Heart left ventricle (tissue), 16 donors: ENCODE measurements around the gene TNFRSF18. TPM values are rescaled to one million over a fixed set of nuclear protein-coding genes. Genes with fewer than 3 reads are reported as not detected.

Experiments
- ATAC-seq, 4 donors: fragments of 200-7000 bp; cut with Tn5 transposase; one replicate each; pipeline ENCODE4 v1.9.1; 2020 to 2022; ENCODE audit warnings: moderate library complexity in 4 of 4, mild to moderate bottlenecking in 3 of 4, moderate number of reproducible peaks in 1 of 4
- DNase-seq, 5 donors: peaks; one replicate each; pipeline ENCODE4 v3.0.0-alpha.2; 2020
- H3K27ac ChIP-seq, 12 donors: fragments of 200-600 bp; sonication (generic) in 4 of 12; one replicate each; pipeline versions ENCODE4 v1.5.0 to v1.8.0; 2016 to 2022; ENCODE audit warnings: mild to moderate bottlenecking in 2 of 12
- H3K27me3 ChIP-seq, 9 donors: fragments of 200-600 bp; sonication (generic) in 2 of 9; one replicate each; pipeline versions ENCODE4 v1.5.1 to v1.8.0; 2016 to 2022; ENCODE audit warnings: mild to moderate bottlenecking in 3 of 9
- H3K36me3 ChIP-seq, 9 donors: fragments of 200-600 bp; sonication (generic) in 2 of 9; one replicate each; pipeline versions ENCODE4 v1.5.0 to v1.8.0; 2018 to 2022; ENCODE audit warnings: mild to moderate bottlenecking in 2 of 9
- H3K4me1 ChIP-seq, 12 donors: fragments of 200-600 bp; sonication (generic) in 4 of 12; one replicate each; pipeline versions ENCODE4 v1.5.0 to v1.8.0; 2016 to 2022; ENCODE audit warnings: mild to moderate bottlenecking in 3 of 12
- H3K4me3 ChIP-seq, 12 donors: fragments of 200-600 bp; sonication (generic) in 4 of 12; one replicate each; pipeline versions ENCODE4 v1.5.0 to v1.8.0; 2017 to 2022; ENCODE audit warnings: mild to moderate bottlenecking in 9 of 12, moderate library complexity in 4 of 12
- H3K9me3 ChIP-seq, 12 donors: fragments of 200-600 bp; sonication (generic) in 4 of 12; one replicate each; pipeline versions ENCODE4 v1.5.0 to v1.8.0; 2016 to 2022; ENCODE audit warnings: mild to moderate bottlenecking in 1 of 12
- POLR2A ChIP-seq, 2 donors: fragments of 450-650 bp; IDR thresholded peaks; one replicate each; pipeline ENCODE4 v1.6.1; 2017; ENCODE audit warnings: antibody characterized with exemption in 2 of 2, mild to moderate bottlenecking in 2 of 2, moderate library complexity in 2 of 2
- WGBS, 4 donors: extraction: QIAGEN DNeasy Blood & Tissue Kit in 2 of 4; methylation state at CpG; one replicate each; pipeline versions ENCODE4 v1.1.5 to v1.1.7; 2013 to 2018; 5-methylcytosine and 5-hydroxymethylcytosine counted together
- intact Hi-C, 10 donors: fragments of 100-400 bp; cut with DNase I; formaldehyde crosslinking; loops; one replicate each; pipeline versions ENCODE4 v1.11.1 to v1.14.2; 2022
- polyA plus RNA-seq, 2 donors: library from polyadenylated mRNA; stranded (reverse); fragments of 200-250 nt; gene quantifications; one replicate each; pipeline ENCODE4 v1.2.3, GENCODE V29; 2013
- total RNA-seq, 9 donors: library from RNA; depleted of rRNA in 2 of 9; stranded (reverse); fragments of >200 nt in 2 of 9; fragmentation: NEBNext Ultra II Directional in 3 of 9; extraction: Animal tissue kit (Norgen Biotek cat#: 25700) in 3 of 9; gene quantifications; one replicate each; pipeline versions ENCODE4 v1.1.0 to v1.2.4, GENCODE V29; 2016 to 2023
- TF ChIP-seq, protein P1 (sequence below), 12 donors: fragments of 200-600 bp; sonication (generic) in 4 of 12; IDR thresholded peaks; one replicate each; pipeline versions ENCODE4 v1.5.0 to v1.8.0; 2018 to 2022; ENCODE audit warnings: antibody characterized with exemption in 12 of 12, mild to moderate bottlenecking in 5 of 12
- donor health status: ischemic (EF 13 %, LVEDD 7.1; RV severe dilation, severe dysfunction).
- donor health status: healthy with polysubstance abuse.
- donor health status: DM: no; HTN: yes; CAD: no.
- donor health status: DM: no; HTN: no; CAD: no.
- donor health status: ischemic (EF 25% LVEDD 6.9; RV normal size, moderate dysfunction).
- donor health status: ischemic (EF 25% LVEDD 5.7; RV mildly dilated, moderate dysfunction).
- donor health status: healthy.
- donor health status: DM: yes; HTN: yes; CAD: no.
- donor health status: ischemic (EF 35%, LVEDD 5.7; RV mildly dilated, moderate dysfunction).
- donor health status: nonischemic (EF 11% LVEDD 7.7; RV severe dilation, severe dysfunction).
- donor health status: DM: yes; HTN: yes; CAD: no.
- donor health status: PGD.
- donor health status: ischemic (EF 29% LVEDD 5.4; RV normal size, mild dysfunction).
- donor health status: nonischemic (EF 23%, LVEDD 6.1; RV moderate dilation, normal function).

Gene TNFRSF18
- total and polyA plus RNA-seq, 11 donors, result 0.24 to 0.93 (median 0.77) TPM; not detected in 8

DNA sequence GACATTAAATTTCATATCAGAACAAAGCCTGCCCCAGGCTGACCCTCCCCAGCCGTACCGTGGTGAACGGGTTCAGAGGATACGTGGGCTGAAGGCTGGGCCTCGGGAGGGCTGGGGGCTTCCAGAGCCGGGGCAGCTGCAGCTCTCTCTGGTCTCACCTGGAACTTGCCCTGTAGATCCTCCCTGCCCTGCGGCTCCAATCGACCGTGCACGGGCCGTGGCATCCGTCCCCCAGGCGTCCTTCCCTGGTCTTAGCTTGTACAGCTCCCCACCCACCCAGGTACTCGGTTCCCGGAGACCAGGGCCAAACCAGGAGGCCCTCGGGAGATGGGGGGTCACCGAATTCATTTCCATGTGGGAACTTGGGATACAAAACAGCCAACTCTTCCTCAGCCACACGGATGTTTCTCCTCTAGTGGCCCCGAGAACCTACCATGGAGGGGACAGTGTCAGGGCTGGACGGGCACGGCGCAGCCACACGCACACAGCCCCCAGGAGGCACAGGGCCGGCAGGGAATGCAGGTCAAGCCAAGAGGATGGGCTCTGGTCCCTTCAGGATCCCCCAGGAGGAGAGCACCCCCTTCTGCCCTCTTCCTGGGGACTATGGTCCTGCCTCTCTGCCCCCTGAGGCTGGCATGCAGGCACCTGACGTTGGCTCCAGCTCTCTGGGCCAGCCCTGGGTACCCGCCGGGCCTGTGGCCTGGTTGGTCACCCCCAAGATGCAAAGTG is 28.8 kb upstream of the TNFRSF18 start:
- H3K36me3 ChIP-seq, result peaks cover 0 to 12% (median 0%) of the 10 kb centered on the region in 9 donors
- H3K4me3 ChIP-seq, result no peak overlapping the region
- peaks cover 11 to 28% (median 17%) of the 10 kb centered on the region in 9 donors for H3K27me3 ChIP-seq
- no peak for ATAC-seq
- no peaks in the 10 kb centered on the region for H3K9me3 ChIP-seq
- TF ChIP-seq, protein P1, sequence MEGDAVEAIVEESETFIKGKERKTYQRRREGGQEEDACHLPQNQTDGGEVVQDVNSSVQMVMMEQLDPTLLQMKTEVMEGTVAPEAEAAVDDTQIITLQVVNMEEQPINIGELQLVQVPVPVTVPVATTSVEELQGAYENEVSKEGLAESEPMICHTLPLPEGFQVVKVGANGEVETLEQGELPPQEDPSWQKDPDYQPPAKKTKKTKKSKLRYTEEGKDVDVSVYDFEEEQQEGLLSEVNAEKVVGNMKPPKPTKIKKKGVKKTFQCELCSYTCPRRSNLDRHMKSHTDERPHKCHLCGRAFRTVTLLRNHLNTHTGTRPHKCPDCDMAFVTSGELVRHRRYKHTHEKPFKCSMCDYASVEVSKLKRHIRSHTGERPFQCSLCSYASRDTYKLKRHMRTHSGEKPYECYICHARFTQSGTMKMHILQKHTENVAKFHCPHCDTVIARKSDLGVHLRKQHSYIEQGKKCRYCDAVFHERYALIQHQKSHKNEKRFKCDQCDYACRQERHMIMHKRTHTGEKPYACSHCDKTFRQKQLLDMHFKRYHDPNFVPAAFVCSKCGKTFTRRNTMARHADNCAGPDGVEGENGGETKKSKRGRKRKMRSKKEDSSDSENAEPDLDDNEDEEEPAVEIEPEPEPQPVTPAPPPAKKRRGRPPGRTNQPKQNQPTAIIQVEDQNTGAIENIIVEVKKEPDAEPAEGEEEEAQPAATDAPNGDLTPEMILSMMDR (IDR thresholded peaks at IDR 0.05), result no peak
- TF ChIP-seq POLR2A (IDR thresholded peaks at IDR 0.05), result no peak
- 89 to 91% (median 90%) methylated on average over 19 to 27 of the region's 27 CpGs for WGBS, 4 donors
- H3K4me1 ChIP-seq, result peaks cover 8 to 36% (median 23%) of the 10 kb centered on the region in 12 donors
- intact Hi-C loops, result loop anchor here in 1 of 10 donors (10.0 kb wide), 1 partner anchor 110 kb away; no protein-coding TSS in a partner anchor
- DNase-seq, result no peak
- no peak overlapping the region for H3K27ac ChIP-seq

DNA sequence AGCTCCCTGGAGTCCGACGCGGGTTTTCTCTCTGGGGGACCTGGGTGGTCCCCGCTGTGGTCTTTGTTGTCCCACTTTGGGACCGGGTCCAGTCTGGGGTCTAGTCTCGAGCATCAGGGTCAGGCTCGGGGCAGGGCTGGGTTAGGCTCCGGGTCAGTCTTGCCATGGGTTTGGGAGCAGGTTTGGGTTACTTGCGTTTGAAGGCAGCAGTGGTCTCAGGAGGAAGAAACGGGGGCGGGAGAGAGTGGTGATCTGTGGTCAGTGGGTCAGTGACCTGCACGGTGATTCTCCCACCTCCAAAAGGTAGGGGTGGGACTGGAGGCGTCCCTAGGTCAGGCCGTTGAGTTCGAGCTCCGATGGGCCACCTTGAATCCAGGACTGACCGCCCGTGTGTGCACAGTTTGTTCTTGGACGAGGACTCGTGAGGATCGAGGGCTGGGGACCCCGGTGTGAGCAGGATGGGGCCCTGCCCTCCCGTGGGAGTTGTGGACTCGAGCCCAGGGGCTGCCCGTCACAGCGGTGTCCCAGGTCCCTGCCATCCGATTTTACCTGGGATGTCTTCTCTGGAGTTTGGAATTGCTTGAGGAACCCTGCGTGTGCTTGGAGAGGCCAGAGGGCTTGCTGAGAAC is 27.9 kb upstream of the TNFRSF18 start:
- DNase-seq (no peak), ATAC-seq (no peak)
- TF ChIP-seq POLR2A (IDR thresholded peaks at IDR 0.05), result no peak
- TF ChIP-seq, protein P1 (IDR thresholded peaks at IDR 0.05), result no peak
- Histone ChIP-seq H3K27ac (no peak overlapping the region), H3K4me1 (peaks cover 8 to 45% (median 32%) of the 10 kb centered on the region in 12 donors), H3K36me3 (peaks cover 0 to 12% (median 0%) of the 10 kb centered on the region in 9 donors), H3K4me3 (no peak overlapping the region), H3K9me3 (no peaks in the 10 kb centered on the region), H3K27me3 (peaks cover 4 to 19% (median 13%) of the 10 kb centered on the region in 9 donors)
- intact Hi-C loops, result loop anchor here in 6 of 10 donors (5.0 to 10.0 kb wide), 4 partner anchors 38 to 117 kb away; partner anchors contain the start of genes C1orf159 (in 2 of the 6) and UBE2J2 (in 2 of the 6)
- WGBS, 4 donors, result 93 to 95% (median 94%) methylated on average over 28 of the region's 28 CpGs

GRCh38 chr1:1233567-1233892 is 27.1 kb upstream of the TNFRSF18 start:
- TF ChIP-seq, protein P1 (IDR thresholded peaks at IDR 0.05), result no peak
- no peak for TF ChIP-seq POLR2A (IDR thresholded peaks at IDR 0.05)
- DNase-seq (no peak), ATAC-seq (no peak)
- intact Hi-C loops, result loop anchor here in 6 of 10 donors (2.0 to 10.0 kb wide), 5 partner anchors 39 to 116 kb away; partner anchors contain the start of genes UBE2J2 (in 3 of the 6) and C1orf159 (in 2 of the 6)
- Histone ChIP-seq H3K4me1 (peaks cover 8 to 50% (median 34%) of the 10 kb centered on the region in 12 donors), H3K36me3 (peaks cover 0 to 18% (median 3%) of the 10 kb centered on the region in 9 donors), H3K9me3 (no peaks in the 10 kb centered on the region), H3K27ac (no peak overlapping the region), H3K27me3 (peaks cover under 1 to 12% (median 6%) of the 10 kb centered on the region in 9 donors), H3K4me3 (peak overlapping the region in 2 of 12 donors; percentile 50 to 56)
- WGBS, 4 donors, result 96 to 97% (median 97%) methylated on average over 15 of the region's 15 CpGs
